A673 (cell line): ENCODE data around the gene CCDC149. TPM values are rescaled to one million over a fixed set of nuclear protein-coding genes. Genes with fewer than 3 reads are reported as not detected.

ENCODE experiments used
- BruUV-seq: library from RNA; stranded (reverse); fragments of 400-500 nt; replicated peaks from 2 replicates; lab custom pipeline; 2021; lab: Mats Ljungman, UMichigan
- CTCF ChIA-PET: fragments of 300-600 bp; sonication (Branson Sonifier 250); formaldehyde crosslinking; loops from one replicate; lab custom pipeline; 2022; ENCODE audit warnings: antibody characterized with exemption; lab: Charles Lee
- POLR2A ChIA-PET: fragments of 300-600 bp; sonication (Branson Sonifier 250); formaldehyde crosslinking; loops from one replicate; lab custom pipeline; 2022; ENCODE audit warnings: antibody characterized with exemption; ENCODE audit not compliant: low non-redundant PET; lab: Charles Lee
- DNase-seq: peaks from one replicate; pipeline ENCODE4 v3.0.0-alpha.2; 2015; ENCODE audit warnings: low spot score
- H3K27ac ChIP-seq: fragments of 200-600 bp; sonication (generic); 2 replicates; pipeline ENCODE4 v1.5.1; 2016; ENCODE audit warnings: mixed run types, low read depth, mild to moderate bottlenecking, mixed read lengths, antibody characterized with exemption, low read length; ENCODE audit not compliant: poor library complexity, severe bottlenecking
- H3K27me3 ChIP-seq: fragments of 200-600 bp; sonication (generic); replicated peaks from 2 replicates; pipeline ENCODE4 v1.6.1; 2017; ENCODE audit warnings: mixed run types, low read depth, mild to moderate bottlenecking, mixed read lengths, antibody characterized with exemption, low read length; ENCODE audit not compliant: insufficient read depth, poor library complexity
- H3K36me3 ChIP-seq: fragments of 200-600 bp; sonication (generic); 2 replicates; pipeline ENCODE4 v1.6.1; 2016; ENCODE audit warnings: mixed run types, mild to moderate bottlenecking, mixed read lengths, antibody characterized with exemption, low read length; ENCODE audit not compliant: insufficient read depth, poor library complexity, severe bottlenecking
- H3K4me1 ChIP-seq: fragments of 200-600 bp; sonication (generic); 2 replicates; pipeline ENCODE4 v1.6.1; 2017; ENCODE audit warnings: mixed run types, mild to moderate bottlenecking, mixed read lengths, antibody characterized with exemption, low read length; ENCODE audit not compliant: insufficient read depth, poor library complexity, severe bottlenecking
- H3K4me3 ChIP-seq: fragments of 200-600 bp; sonication (generic); 2 replicates; pipeline ENCODE4 v1.5.1; 2016; ENCODE audit warnings: low read depth, mixed run types, mild to moderate bottlenecking, mixed read lengths, low read length; ENCODE audit not compliant: poor library complexity, severe bottlenecking
- H3K9me3 ChIP-seq: fragments of 200-600 bp; sonication (generic); 2 replicates; pipeline ENCODE4 v1.6.1; 2016; ENCODE audit warnings: mixed run types, low read depth, mild to moderate bottlenecking, mixed read lengths, antibody characterized with exemption, low read length; ENCODE audit not compliant: poor library complexity, severe bottlenecking
- CTCF ChIP-seq: fragments of 300-800, 200-600 bp; sonication (generic); conservative IDR thresholded peaks from 2 replicates; pipeline ENCODE4 v1.5.1; 2017; ENCODE audit warnings: low read depth, mild to moderate bottlenecking, antibody characterized with exemption, low read length, moderate library complexity, mixed read lengths
- EZH2 ChIP-seq: fragments of 200-600 bp; sonication (generic); IDR thresholded peaks from 2 replicates; pipeline ENCODE4 v1.6.1; 2017; ENCODE audit warnings: borderline replicate concordance, low read depth, mild to moderate bottlenecking, mixed read lengths, antibody characterized with exemption, low read length; ENCODE audit not compliant: poor library complexity, severe bottlenecking
- intact Hi-C: fragments of 100-400 bp; cut with micrococcal nuclease; formaldehyde crosslinking; loops from one replicate; pipeline ENCODE4 v1.10.0; 2022; ENCODE audit not compliant: unreplicated experiment
- total RNA-seq: library from RNA; stranded (reverse); gene quantifications from 2 replicates; pipeline ENCODE4 v1.2.3, GENCODE V29; 2021

CCDC149 gene
- total RNA-seq, 1 experiment from 2014 or later, result 2.8 TPM

- Histone ChIP-seq H3K9me3 (peaks cover 6% of the 10 kb centered on the region), H3K4me1 (no peaks in the 10 kb centered on the region), H3K4me3 (no peak overlapping the region), H3K27me3 (no peaks in the 10 kb centered on the region), H3K27ac (no peak overlapping the region), H3K36me3 (no peaks in the 10 kb centered on the region)
- ChIA-PET CTCF (no interaction called here), POLR2A (no interaction called here)
- intact Hi-C loops, result no loop called here
- no peak for DNase-seq
- TF ChIP-seq CTCF, result no peak
- no peak for TF ChIP-seq EZH2
- BruUV-seq, result no TSS peak
Measured at GRCh38 chr4:24937917-24938281, 25.1 kb upstream of the CCDC149 start.

GRCh38 chr4:24937176-24937916 lies 24.5 kb upstream of the CCDC149 start:
- ChIA-PET POLR2A (no interaction called here), CTCF (no interaction called here)
- Histone ChIP-seq H3K4me1 (no peaks in the 10 kb centered on the region), H3K9me3 (peaks cover 6% of the 10 kb centered on the region), H3K27me3 (no peaks in the 10 kb centered on the region), H3K4me3 (no peak overlapping the region), H3K27ac (no peak overlapping the region), H3K36me3 (no peaks in the 10 kb centered on the region)
- TF ChIP-seq EZH2 (no peak), CTCF (no peak)
- no peak for DNase-seq
- BruUV-seq, result no TSS peak
- intact Hi-C loops, result no loop called here

- Histone ChIP-seq H3K4me1 (no peaks in the 10 kb centered on the region), H3K36me3 (no peaks in the 10 kb centered on the region), H3K9me3 (peaks cover 6% of the 10 kb centered on the region), H3K27me3 (no peaks in the 10 kb centered on the region), H3K27ac (no peak overlapping the region), H3K4me3 (no peak overlapping the region)
- TF ChIP-seq CTCF (no peak), EZH2 (no peak)
- CTCF ChIA-PET, result no interaction called here
- intact Hi-C loops, result no loop called here
- no peak for DNase-seq
- POLR2A ChIA-PET, result no interaction called here
- no TSS peak for BruUV-seq
Measured at GRCh38 chr4:24935856-24936255, 23.0 kb upstream of the CCDC149 start.
